Measurements from ENCODE around the gene GSDMA. TPM values are rescaled to one million over a fixed set of nuclear protein-coding genes. Genes with fewer than 3 reads are reported as not detected.

The GSDMA gene
- total and polyA plus RNA-seq, 9 of the 15 experiments (the other 6 are each of a cell fraction or from before 2014, with no cell fraction given) = 0.04 to 0.13 (median 0.07) TPM; not detected in 2

DNA sequence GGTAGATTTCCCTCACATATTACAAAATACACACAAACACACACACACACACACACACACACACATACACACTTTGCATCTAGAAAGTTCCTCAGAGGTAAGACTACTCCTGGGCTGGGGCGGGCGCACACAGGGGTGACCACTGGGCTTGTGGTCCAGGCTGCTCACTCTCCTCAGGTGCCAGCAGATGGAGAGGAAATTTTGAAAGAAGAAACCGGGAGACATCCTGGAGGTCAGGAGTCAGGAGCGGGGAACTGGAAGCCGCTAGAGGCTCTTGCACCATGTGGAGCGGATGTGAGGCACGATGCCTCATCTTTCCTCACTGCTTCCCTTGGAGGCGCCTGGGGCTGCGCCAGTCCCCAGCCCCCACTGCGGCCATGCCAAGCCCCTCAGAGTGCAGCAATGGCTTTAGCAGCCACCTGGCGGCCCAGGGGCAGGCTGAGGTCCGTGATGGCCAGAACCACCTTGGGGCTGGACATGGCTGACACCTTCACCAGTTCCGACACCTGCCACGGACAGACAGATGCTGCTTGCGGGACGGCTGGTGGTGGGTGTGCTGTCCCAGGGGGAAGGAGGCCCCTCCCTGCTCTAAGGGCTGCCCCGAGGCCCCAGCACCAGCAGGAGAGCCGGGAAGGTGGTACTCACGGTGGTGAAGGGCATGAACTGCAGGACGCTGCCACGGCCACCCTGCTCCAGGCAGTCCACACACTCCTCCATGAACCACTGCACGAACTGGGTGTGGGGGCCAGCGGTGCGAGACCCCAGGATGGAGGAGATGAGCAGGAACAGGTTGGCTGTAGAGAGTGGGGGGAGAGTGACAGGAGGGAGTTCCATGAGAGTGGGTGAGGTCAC, 56.6 kb downstream of the GSDMA start:
- intact Hi-C loops (cut with micrococcal nuclease) = loop anchor here (10.0 kb wide), 2 partner anchors 145 to 335 kb away; no protein-coding TSS in a partner anchor
- peaks cover 56% of the 10 kb centered on the region; the same call in 2 of the 3 replicates for H3K36me3 ChIP-seq (ENCODE audit: control insufficient read depth, insufficient read depth, low read length)
- POLR2A ChIA-PET = interaction anchor here (0.6 to 0.7 kb wide), 2 partner anchors 8 to 15 kb away, joined by 3 read pairs; no protein-coding TSS in a partner anchor
- peaks cover 3 to 54% of the 10 kb centered on the region in 2 experiments; a peak in 3 of 5 replicates for H3K4me1 ChIP-seq (replicated peaks in 1 of 2; ENCODE audit: control insufficient read depth in 2 of 2, insufficient read depth in 2 of 2, low read length in 2 of 2)
- BruUV-seq (replicated peaks) = TSS peak; percentile 69
- H3K9me3 ChIP-seq (replicated peaks; ENCODE audit: control insufficient read depth, insufficient read depth, low read depth, low read length) = no peaks in the 10 kb centered on the region
- no peaks in the 10 kb centered on the region for H3K79me2 ChIP-seq (ENCODE audit: control insufficient read depth, insufficient read depth, low read length)
- CTCF ChIA-PET (ENCODE audit: low intra/inter-chr PET ratio) = no interaction called here
- H3K4me3 ChIP-seq = no peak overlapping the region
- H3K27me3 ChIP-seq (ENCODE audit: control insufficient read depth in 2 of 2, insufficient read depth in 2 of 2, low read length in 2 of 2) = no peaks in the 10 kb centered on the region
- FAIRE-seq (no peak), DNase-seq (ENCODE audit: extremely low read depth in 1 of 4, low spot score in 3 of 4) (no peak), ATAC-seq (no peak)
- H3K9ac ChIP-seq (ENCODE audit: insufficient read depth in 1 of 2, low read depth in 2 of 2, low read length in 2 of 2) = peak overlapping the region in 1 of 2 experiments; percentile 64; a peak in 2 of 4 replicates
- H3K27ac ChIP-seq (ENCODE audit: extremely low read depth, low read depth, low read length) = no peak overlapping the region; the same call in 2 of the 3 replicates
- WGBS (ENCODE audit: insufficient coverage, low coverage, missing lambda C conversion rate) = 88% methylated on average over 19 of the region's 24 CpGs
- no peak overlapping the region for H3K4me2 ChIP-seq (ENCODE audit: insufficient read depth, low read length)
- in situ Hi-C loops (cut with MboI) = loop anchor here (10.0 to 25.0 kb wide), 2 partner anchors 268 to 335 kb away; partner anchors contain the start of gene CDC6
- TF ChIP-seq NR2C2 (CRISPR knock-in tag; IDR thresholded peaks at IDR 0.05) (no peak), NR2C2 (tag; IDR thresholded peaks at IDR 0.05) (no peak), PHTF2 (CRISPR knock-in tag; IDR thresholded peaks at IDR 0.05) (no peak), BMI1 (IDR thresholded peaks at IDR 0.05; ENCODE audit: low read length) (no peak), MYBL2 (IDR thresholded peaks at IDR 0.05; ENCODE audit: low read depth) (no peak), MYBL2 (CRISPR knock-in tag; IDR thresholded peaks at IDR 0.05; ENCODE audit: borderline replicate concordance) (no peak), POLR2G (IDR thresholded peaks at IDR 0.05; ENCODE audit: low read depth, low read length) (peak; percentile 30; the same call in 1 of the 2 replicates), ZC3H8 (IDR thresholded peaks at IDR 0.05) (no peak), ZNF24 (IDR thresholded peaks at IDR 0.05) (no peak)
- TF ChIP-seq, protein P1, sequence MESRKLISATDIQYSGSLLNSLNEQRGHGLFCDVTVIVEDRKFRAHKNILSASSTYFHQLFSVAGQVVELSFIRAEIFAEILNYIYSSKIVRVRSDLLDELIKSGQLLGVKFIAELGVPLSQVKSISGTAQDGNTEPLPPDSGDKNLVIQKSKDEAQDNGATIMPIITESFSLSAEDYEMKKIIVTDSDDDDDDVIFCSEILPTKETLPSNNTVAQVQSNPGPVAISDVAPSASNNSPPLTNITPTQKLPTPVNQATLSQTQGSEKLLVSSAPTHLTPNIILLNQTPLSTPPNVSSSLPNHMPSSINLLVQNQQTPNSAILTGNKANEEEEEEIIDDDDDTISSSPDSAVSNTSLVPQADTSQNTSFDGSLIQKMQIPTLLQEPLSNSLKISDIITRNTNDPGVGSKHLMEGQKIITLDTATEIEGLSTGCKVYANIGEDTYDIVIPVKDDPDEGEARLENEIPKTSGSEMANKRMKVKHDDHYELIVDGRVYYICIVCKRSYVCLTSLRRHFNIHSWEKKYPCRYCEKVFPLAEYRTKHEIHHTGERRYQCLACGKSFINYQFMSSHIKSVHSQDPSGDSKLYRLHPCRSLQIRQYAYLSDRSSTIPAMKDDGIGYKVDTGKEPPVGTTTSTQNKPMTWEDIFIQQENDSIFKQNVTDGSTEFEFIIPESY (CRISPR knock-in tag; IDR thresholded peaks at IDR 0.05) = peak; percentile 52; the same call in 1 of the 2 replicates
- TF ChIP-seq, protein P2, sequence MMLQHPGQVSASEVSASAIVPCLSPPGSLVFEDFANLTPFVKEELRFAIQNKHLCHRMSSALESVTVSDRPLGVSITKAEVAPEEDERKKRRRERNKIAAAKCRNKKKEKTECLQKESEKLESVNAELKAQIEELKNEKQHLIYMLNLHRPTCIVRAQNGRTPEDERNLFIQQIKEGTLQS (IDR thresholded peaks at IDR 0.05) = no peak
- TF ChIP-seq, protein P2 (CRISPR knock-in tag; conservative IDR thresholded peaks at IDR 0.05) = no peak
- TF ChIP-seq, protein P3, sequence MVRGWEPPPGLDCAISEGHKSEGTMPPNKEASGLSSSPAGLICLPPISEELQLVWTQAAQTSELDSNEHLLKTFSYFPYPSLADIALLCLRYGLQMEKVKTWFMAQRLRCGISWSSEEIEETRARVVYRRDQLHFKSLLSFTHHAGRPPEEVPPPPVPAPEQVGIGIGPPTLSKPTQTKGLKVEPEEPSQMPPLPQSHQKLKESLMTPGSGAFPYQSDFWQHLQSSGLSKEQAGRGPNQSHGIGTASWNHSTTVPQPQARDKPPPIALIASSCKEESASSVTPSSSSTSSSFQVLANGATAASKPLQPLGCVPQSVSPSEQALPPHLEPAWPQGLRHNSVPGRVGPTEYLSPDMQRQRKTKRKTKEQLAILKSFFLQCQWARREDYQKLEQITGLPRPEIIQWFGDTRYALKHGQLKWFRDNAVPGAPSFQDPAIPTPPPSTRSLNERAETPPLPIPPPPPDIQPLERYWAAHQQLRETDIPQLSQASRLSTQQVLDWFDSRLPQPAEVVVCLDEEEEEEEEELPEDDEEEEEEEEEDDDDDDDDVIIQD (CRISPR knock-in tag; IDR thresholded peaks at IDR 0.05) = no peak
- TF ChIP-seq, protein P4, sequence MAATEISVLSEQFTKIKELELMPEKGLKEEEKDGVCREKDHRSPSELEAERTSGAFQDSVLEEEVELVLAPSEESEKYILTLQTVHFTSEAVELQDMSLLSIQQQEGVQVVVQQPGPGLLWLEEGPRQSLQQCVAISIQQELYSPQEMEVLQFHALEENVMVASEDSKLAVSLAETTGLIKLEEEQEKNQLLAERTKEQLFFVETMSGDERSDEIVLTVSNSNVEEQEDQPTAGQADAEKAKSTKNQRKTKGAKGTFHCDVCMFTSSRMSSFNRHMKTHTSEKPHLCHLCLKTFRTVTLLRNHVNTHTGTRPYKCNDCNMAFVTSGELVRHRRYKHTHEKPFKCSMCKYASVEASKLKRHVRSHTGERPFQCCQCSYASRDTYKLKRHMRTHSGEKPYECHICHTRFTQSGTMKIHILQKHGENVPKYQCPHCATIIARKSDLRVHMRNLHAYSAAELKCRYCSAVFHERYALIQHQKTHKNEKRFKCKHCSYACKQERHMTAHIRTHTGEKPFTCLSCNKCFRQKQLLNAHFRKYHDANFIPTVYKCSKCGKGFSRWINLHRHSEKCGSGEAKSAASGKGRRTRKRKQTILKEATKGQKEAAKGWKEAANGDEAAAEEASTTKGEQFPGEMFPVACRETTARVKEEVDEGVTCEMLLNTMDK (IDR thresholded peaks at IDR 0.05; ENCODE audit: borderline replicate concordance, insufficient read depth, low read depth, low read length, poor library complexity, severe bottlenecking) = no peak
- H4K20me1 ChIP-seq (replicated peaks; ENCODE audit: control insufficient read depth, insufficient read depth, low read length) = no peaks in the 10 kb centered on the region
- H3K9me1 ChIP-seq (ENCODE audit: control insufficient read depth, insufficient read depth, low read length) = no peaks in the 10 kb centered on the region
- H2AFZ ChIP-seq (ENCODE audit: low read depth, low read length) = no peak overlapping the region

All from K562 (cell line).